Kasumi-1 (cell line): ENCODE measurements around the gene RAB22A.
"Not testable (repeated sequence)": the region's sequence is repeated elsewhere in the genome, so short reads cannot be mapped to it uniquely, and the experiment has no call there.

ENCODE experiments used
- DNase-seq, 2 experiments: peaks; one replicate each; lab custom pipeline; 2025; lab: John Stamatoyannopoulos, UW

Gene RAB22A

GRCh38 chr20:58342104-58342945, 32.8 kb downstream of the RAB22A start:
- no peak for DNase-seq

- DNase-seq, result no peak
Observed at GRCh38 chr20:58344741-58345140, 35.2 kb downstream of the RAB22A start.

GRCh38 chr20:58349570-58349969, 40.1 kb downstream of the RAB22A start:
- no peak for DNase-seq

- DNase-seq, result no peak
Observed at GRCh38 chr20:58352468-58352867, 43.0 kb downstream of the RAB22A start.

GRCh38 chr20:58359441-58359840, 49.9 kb downstream of the RAB22A start:
- DNase-seq, result no peak

- DNase-seq, result no peak
Observed at GRCh38 chr20:58360936-58361335, 51.4 kb downstream of the RAB22A start.

GRCh38 chr20:58361481-58362205, 52.1 kb downstream of the RAB22A start:
- no peak for DNase-seq

GRCh38 chr20:58362206-58362516, 52.6 kb downstream of the RAB22A start:
- DNase-seq, result no peak

- DNase-seq, result no peak
Observed at GRCh38 chr20:58362970-58363369, 53.5 kb downstream of the RAB22A start.

- DNase-seq, result no peak
Observed at GRCh38 chr20:58366866-58367265, 57.4 kb downstream of the RAB22A start.

GRCh38 chr20:58372806-58373205, 63.3 kb downstream of the RAB22A start:
- DNase-seq, result no peak

- DNase-seq, result not testable (repeated sequence)
Observed at GRCh38 chr20:58373296-58373695, 63.8 kb downstream of the RAB22A start.

- no peak for DNase-seq
Observed at GRCh38 chr20:58374027-58374850, 64.7 kb downstream of the RAB22A start.

- DNase-seq, result no peak
Observed at GRCh38 chr20:58374906-58375758, 65.6 kb downstream of the RAB22A start.

GRCh38 chr20:58375759-58376352, 66.3 kb downstream of the RAB22A start:
- DNase-seq, result no peak

- DNase-seq, result no peak
Observed at GRCh38 chr20:58377017-58377416, 67.5 kb downstream of the RAB22A start.

- peak in 1 of 2 experiments; percentile 4 for DNase-seq
Observed at GRCh38 chr20:58377766-58378401, 68.4 kb downstream of the RAB22A start.

GRCh38 chr20:58378704-58379103, 69.2 kb downstream of the RAB22A start:
- peak; percentile 41 to 51 for DNase-seq

GRCh38 chr20:58381627-58382026, 72.1 kb downstream of the RAB22A start:
- no peak for DNase-seq

- no peak for DNase-seq
Observed at GRCh38 chr20:58382096-58382495, 72.6 kb downstream of the RAB22A start.

- no peak for DNase-seq
Observed at GRCh38 chr20:58384821-58385220, 75.3 kb downstream of the RAB22A start.
